ENCODE results near the gene PAIP1.
"Not testable (repeated sequence)": the region's sequence is repeated elsewhere in the genome, so short reads cannot be mapped to it uniquely, and the experiment has no call there.

The PAIP1 gene
- 36.7 to 57.3 reads per million in 2 donors for total RNA-seq

GRCh38 chr5:43556857-43557542 lies at the start of gene PAIP1:
PAIP1 (minus strand) TSS chr5:43557077; CDS start chr5:43556846, 231 bp downstream.
- peak; percentile 75 for DNase-seq

GRCh38 chr5:43606351-43606750 lies 49.5 kb upstream of the PAIP1 start:
- no peak for DNase-seq

GRCh38 chr5:43604699-43605098 lies 47.8 kb upstream of the PAIP1 start:
- DNase-seq: no peak

GRCh38 chr5:43603344-43604217 lies 46.7 kb upstream of the PAIP1 start:
- DNase-seq: peak; percentile 55

- peak; percentile 76 for DNase-seq
Measured at GRCh38 chr5:43602461-43603343, 45.8 kb upstream of the PAIP1 start, which contains the start of gene NNT. NNT (plus strand) TSS chr5:43603180; CDS start chr5:43609196, 6,016 bp downstream.

- no peak for DNase-seq
Measured at GRCh38 chr5:43601454-43602260, 44.8 kb upstream of the PAIP1 start.

- not testable (repeated sequence) for DNase-seq
Measured at GRCh38 chr5:43598927-43599326, 42.0 kb upstream of the PAIP1 start.

GRCh38 chr5:43592363-43592762 lies 35.5 kb upstream of the PAIP1 start:
- no peak for DNase-seq

- no peak for DNase-seq
Measured at GRCh38 chr5:43590700-43591099, 33.8 kb upstream of the PAIP1 start.

GRCh38 chr5:43589310-43589709 lies 32.4 kb upstream of the PAIP1 start:
- no peak for DNase-seq

- no peak for DNase-seq
Measured at GRCh38 chr5:43588842-43589241, 32.0 kb upstream of the PAIP1 start.

- no peak for DNase-seq
Measured at GRCh38 chr5:43584166-43584699, 27.4 kb upstream of the PAIP1 start.

GRCh38 chr5:43583724-43584123 lies 26.8 kb upstream of the PAIP1 start:
- no peak for DNase-seq

GRCh38 chr5:43582082-43583005 lies 25.5 kb upstream of the PAIP1 start:
- no peak for DNase-seq

- no peak for DNase-seq
Measured at GRCh38 chr5:43581398-43581797, 24.5 kb upstream of the PAIP1 start.

GRCh38 chr5:43580402-43581210 lies 23.7 kb upstream of the PAIP1 start:
- DNase-seq: not testable (repeated sequence)

- DNase-seq: no peak
Measured at GRCh38 chr5:43573058-43573457, 16.2 kb upstream of the PAIP1 start.

- no peak for DNase-seq
Measured at GRCh38 chr5:43572357-43572756, 15.5 kb upstream of the PAIP1 start.

- no peak for DNase-seq
Measured at GRCh38 chr5:43571237-43571636, 14.4 kb upstream of the PAIP1 start.

All from T-helper 9 cell (primary cell).